Stimulated activated CD8-positive, alpha-beta memory T cell treated with anti-CD3 and anti-CD28 coated beads, Interleukin-2, amount 100 ng/mL, for 1 hour (primary cell): Measurements from ENCODE around the gene PLA2G4A.

Source experiments
- DNase-seq, 2 donors: peaks; one replicate each; pipeline ENCODE4 v3.0.0-alpha.2; 2020; ENCODE audit warnings: low read depth in 2 of 2

Gene PLA2G4A

GRCh38 chr1:187027253-187027652, 198.5 kb downstream of the PLA2G4A start:
- DNase-seq, result no peak

GRCh38 chr1:187032316-187032981, 203.7 kb downstream of the PLA2G4A start:
- no peak for DNase-seq

DNA sequence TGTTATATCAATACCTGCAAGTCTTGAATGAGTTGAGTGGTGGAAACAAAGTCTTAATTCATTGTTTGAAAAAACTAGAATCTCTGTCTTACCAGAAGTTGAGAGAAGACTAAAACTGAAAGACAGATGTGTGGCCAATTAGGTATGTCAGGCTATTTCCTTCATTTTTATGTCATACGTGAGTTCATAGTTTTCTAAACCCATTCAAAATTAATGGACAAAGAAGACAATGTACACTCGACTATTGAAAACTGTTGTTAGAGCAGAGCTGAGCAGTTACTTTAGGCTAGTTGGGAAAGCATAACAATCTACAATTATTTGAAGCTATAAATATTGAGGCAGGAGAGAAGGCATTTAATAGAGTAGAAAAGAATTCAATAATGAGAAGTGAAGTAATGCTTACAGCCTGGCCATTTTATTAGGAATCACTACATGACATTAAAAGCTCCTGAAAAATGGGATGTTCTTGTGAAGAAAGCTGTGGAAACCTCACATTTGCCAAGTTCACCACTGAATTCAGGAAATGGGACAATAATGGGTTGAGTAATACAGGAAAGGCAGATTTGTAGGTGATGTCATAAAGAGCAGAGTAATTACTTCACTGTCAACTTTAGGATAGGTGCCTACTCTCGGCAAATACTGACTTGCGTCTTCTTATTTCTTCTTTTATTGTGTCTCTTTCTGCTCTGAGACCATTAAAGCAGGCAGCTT, 204.4 kb downstream of the PLA2G4A start:
- DNase-seq, result no peak

GRCh38 chr1:187033693-187034390, 205.1 kb downstream of the PLA2G4A start:
- DNase-seq, result no peak

DNA sequence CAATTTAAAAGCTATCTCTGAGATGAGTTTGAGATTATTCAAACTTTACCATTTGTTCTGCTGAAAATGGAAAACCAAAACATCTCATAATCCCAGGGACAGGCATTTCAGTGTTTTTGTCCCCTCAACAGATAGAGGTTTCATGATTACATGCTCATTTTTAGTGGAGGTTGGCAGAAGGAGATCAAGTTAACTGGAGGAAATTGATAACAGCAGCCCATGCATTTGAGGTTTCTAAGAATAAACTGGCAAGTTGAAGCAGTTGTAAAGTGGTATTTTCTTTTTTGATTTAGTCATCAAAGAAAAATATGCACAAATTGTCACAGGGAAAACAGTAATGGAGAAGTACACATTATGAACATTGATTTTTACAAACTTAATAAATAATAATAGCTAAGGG, 205.8 kb downstream of the PLA2G4A start:
- DNase-seq, result no peak

DNA sequence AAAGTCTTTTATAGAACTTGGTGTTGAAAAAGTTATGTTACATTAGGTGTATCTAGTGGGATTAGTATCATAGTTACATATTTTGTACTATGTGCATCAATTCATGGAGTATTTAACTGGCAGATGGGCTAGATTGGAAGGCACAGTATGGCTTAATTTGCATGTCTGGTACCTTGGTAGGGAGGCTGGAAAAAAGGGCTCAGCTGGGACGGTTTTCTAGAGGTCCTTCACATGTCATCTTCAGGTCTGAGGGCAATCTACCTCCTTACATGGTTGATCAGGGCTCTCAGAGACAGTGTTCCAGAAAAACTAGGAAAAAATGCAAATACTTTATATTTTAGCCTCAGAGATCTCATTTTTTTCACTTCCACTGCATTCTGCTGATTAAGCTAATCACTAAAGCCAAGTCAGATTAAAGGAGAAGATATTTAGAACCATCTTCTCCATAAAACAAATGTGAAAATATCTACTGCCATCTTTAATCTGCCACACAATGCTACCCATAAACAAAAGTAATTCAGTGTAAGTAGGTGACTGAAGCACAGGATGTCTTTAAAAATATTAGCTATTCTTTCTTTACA, 209.3 kb downstream of the PLA2G4A start:
- no peak for DNase-seq
